ENCODE results near the gene XCL2. TPM values are rescaled to one million over a fixed set of nuclear protein-coding genes. Genes with fewer than 3 reads are reported as not detected.
A peak's percentile ranks its signal among the peaks of the same experiment; 100 is the strongest.

XCL2 gene
- total RNA-seq, 4 donors from 2014 or later, result not detected

DNA sequence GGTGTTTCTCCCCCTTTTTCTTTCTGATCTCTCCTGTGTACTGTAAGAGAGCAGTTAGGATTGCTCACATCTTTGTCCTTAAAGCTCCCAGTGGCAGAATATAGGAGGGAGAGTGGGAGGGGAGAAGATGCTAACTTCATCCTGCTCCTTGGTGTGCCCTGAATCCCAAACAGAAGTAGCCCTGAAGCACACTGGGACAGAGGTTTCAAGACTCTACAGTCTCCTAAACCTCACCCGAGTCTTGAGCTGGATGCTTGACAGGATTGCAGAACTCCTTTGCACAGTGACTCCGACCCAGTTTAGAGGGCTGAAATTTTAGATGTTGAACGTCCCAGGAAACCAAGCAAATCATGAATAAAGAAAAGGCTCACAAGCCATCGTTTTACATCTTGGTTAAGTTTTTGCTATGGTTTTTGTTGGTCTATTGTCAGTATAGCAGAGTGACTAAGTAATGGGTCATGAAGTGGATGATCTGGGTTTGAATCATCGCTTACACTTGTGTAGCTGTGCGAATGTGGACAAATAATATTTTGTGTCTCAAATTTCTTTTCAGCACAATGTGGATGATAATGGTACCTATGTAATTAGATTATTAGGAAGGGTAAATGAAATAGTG, 37.5 kb downstream of the XCL2 start:
- Histone ChIP-seq H3K4me3 (no peak overlapping the region), H3K4me1 (no peaks in the 10 kb centered on the region), H3K36me3 (no peaks in the 10 kb centered on the region), H3K9me3 (no peaks in the 10 kb centered on the region), H3K27me3 (no peaks in the 10 kb centered on the region), H3K27ac (no peak overlapping the region)
- TF ChIP-seq, protein P1, sequence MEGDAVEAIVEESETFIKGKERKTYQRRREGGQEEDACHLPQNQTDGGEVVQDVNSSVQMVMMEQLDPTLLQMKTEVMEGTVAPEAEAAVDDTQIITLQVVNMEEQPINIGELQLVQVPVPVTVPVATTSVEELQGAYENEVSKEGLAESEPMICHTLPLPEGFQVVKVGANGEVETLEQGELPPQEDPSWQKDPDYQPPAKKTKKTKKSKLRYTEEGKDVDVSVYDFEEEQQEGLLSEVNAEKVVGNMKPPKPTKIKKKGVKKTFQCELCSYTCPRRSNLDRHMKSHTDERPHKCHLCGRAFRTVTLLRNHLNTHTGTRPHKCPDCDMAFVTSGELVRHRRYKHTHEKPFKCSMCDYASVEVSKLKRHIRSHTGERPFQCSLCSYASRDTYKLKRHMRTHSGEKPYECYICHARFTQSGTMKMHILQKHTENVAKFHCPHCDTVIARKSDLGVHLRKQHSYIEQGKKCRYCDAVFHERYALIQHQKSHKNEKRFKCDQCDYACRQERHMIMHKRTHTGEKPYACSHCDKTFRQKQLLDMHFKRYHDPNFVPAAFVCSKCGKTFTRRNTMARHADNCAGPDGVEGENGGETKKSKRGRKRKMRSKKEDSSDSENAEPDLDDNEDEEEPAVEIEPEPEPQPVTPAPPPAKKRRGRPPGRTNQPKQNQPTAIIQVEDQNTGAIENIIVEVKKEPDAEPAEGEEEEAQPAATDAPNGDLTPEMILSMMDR (IDR thresholded peaks at IDR 0.05), result no peak
- TF ChIP-seq POLR2A (IDR thresholded peaks at IDR 0.05) (no peak), EP300 (IDR thresholded peaks at IDR 0.05) (no peak)
- DNase-seq (ENCODE audit: low spot score in 2 of 2), result no peak
- WGBS, 2 donors, result 72 to 73% methylated on average over 6 of the region's 6 CpGs

DNA sequence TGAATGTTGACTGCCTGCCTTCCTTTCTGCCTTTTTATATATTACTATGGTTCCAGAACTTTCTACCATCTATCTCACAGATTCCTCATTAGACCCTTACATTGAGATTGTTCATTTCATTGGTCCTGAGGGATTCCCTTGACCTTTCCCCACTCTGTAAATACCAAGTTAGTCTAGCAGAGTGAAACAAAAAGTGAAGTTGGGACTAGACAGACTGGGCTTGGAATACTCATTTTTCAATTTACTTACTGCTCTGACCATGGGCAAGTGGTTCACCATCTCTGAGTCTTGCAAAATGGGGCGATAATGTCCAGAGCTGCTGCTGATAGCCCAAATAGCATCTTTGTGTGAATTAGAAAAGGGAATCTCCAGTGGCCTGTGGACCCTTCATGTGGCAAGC, 38.8 kb downstream of the XCL2 start:
- Histone ChIP-seq H3K27me3 (no peaks in the 10 kb centered on the region), H3K36me3 (no peaks in the 10 kb centered on the region), H3K27ac (no peak overlapping the region), H3K9me3 (no peaks in the 10 kb centered on the region), H3K4me3 (no peak overlapping the region), H3K4me1 (no peaks in the 10 kb centered on the region)
- WGBS, 2 donors, result 100% methylated on average over 1 of the region's 1 CpG
- TF ChIP-seq EP300 (IDR thresholded peaks at IDR 0.05) (no peak), POLR2A (IDR thresholded peaks at IDR 0.05) (no peak)
- TF ChIP-seq, protein P1 (IDR thresholded peaks at IDR 0.05), result no peak
- DNase-seq (ENCODE audit: low spot score in 2 of 2), result no peak

DNA sequence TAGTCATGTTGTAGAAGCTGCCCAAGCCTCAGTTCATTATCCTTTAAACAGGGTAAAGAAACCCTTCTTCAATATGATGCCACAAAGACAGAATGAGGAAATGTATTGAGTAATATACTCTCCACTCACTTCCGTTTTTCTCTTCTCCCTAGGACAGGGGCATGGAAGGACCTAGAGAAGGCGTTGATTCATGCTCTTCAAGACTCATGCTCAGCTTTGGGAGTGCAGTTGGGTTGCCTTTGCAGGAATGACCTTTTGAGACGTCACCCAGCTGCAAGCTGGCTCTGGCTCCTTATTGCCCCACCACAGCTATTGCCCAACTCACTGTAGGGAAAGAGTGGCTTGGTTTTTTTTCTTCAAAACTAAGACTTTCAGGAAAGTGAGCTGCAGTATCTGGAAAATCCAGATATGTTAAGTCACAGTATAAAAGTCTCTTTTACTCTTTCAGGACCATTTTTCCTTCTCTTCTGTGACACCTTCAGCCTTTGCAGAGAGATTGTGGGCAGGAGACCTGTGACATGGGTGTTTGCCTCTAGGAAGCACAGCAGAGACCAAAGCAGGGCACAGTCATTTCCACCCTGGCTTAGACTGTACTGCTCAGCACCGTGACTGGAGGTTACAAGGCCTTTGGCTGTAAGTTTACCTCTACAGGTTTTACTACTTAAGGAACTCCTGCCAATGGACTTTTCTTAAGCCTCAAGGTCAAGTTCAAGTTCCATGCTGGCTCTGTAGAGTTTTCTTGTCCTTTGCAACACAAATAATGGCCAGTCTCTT, 39.5 kb downstream of the XCL2 start:
- WGBS, 2 donors, result 75 to 76% methylated on average over 4 of the region's 4 CpGs
- Histone ChIP-seq H3K4me1 (no peaks in the 10 kb centered on the region), H3K4me3 (no peak overlapping the region), H3K27ac (peak overlapping the region in 3 of 4 donors; percentile 15 to 43 (median 40)), H3K27me3 (no peaks in the 10 kb centered on the region), H3K9me3 (no peaks in the 10 kb centered on the region), H3K36me3 (no peaks in the 10 kb centered on the region)
- peak; percentile 13 to 77 for TF ChIP-seq EP300 (IDR thresholded peaks at IDR 0.05)
- TF ChIP-seq, protein P1 (IDR thresholded peaks at IDR 0.05), result no peak
- peak; percentile 28 to 77 for DNase-seq (ENCODE audit: low spot score in 2 of 2)

DNA sequence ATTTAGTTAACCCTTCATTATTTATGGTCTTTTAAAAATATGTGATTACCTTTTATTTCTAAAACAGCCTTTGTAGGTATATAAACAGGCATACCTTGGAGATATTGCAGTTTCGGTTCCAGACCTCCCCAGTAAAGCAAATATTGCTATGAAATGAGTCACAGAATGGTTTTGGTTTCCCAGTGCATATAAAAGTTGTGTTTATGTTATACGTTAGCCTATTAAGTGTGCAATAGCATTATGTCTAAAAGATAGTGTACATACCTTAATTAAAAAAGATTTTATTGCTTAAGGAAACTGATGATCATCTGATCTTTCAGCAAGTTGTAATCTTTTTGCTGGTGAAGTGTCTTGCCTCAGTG, 44.1 kb downstream of the XCL2 start:
- Histone ChIP-seq H3K4me3 (no peak overlapping the region), H3K9me3 (no peaks in the 10 kb centered on the region), H3K27ac (no peak overlapping the region), H3K4me1 (peaks cover 0 to 14% (median 2%) of the 10 kb centered on the region in 4 donors), H3K27me3 (no peaks in the 10 kb centered on the region), H3K36me3 (no peaks in the 10 kb centered on the region)
- 93 to 94% methylated on average over 2 of the region's 2 CpGs for WGBS, 2 donors
- DNase-seq (ENCODE audit: low spot score in 2 of 2), result no peak
- TF ChIP-seq EP300 (IDR thresholded peaks at IDR 0.05), result no peak
- TF ChIP-seq, protein P1 (IDR thresholded peaks at IDR 0.05), result no peak
- no peak for TF ChIP-seq POLR2A (IDR thresholded peaks at IDR 0.05)

DNA sequence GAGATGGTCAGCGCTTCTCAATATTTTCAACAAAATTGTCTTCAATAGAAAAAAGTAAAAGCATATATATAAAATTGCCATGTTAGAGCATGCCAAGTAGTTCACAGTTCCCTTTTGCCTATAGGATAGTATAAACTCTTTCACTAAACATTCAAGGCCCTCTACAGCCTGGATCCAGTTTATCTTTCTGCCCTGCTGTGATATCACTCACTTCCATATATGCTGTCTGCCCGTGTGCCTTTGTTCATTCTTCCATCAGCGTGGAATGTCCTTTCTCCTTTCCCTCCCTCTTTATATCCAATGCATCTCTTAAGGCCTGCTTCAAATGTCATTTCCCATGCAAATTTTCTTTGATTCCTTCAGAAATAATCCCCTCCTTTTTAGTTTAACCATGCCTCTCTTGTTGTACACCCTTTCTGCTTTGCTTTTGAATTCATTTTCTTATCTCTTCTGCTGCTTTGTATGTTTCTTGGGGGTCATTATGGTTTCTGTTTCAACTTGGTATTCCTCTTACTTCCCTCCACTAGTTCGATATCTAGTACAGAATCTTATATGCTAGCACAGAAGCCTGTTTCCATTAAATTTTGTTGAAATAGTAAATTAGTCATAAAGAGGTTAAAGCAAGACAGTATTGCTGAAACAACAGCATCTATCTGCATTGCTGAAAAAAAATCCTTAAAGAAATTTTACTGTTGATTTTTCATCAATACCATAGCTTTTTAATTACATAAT, 44.7 kb downstream of the XCL2 start:
- WGBS, 2 donors, result 75 to 80% methylated on average over 4 of the region's 4 CpGs
- DNase-seq (ENCODE audit: low spot score in 2 of 2), result no peak
- no peaks in the 10 kb centered on the region for H3K9me3 ChIP-seq
- no peak overlapping the region for H3K27ac ChIP-seq
- peaks cover 0 to 14% (median 2%) of the 10 kb centered on the region in 4 donors for H3K4me1 ChIP-seq
- TF ChIP-seq, protein P1 (IDR thresholded peaks at IDR 0.05), result no peak
- TF ChIP-seq POLR2A (IDR thresholded peaks at IDR 0.05), result no peak
- no peak for TF ChIP-seq EP300 (IDR thresholded peaks at IDR 0.05)
- H3K4me3 ChIP-seq, result no peak overlapping the region
- H3K36me3 ChIP-seq, result no peaks in the 10 kb centered on the region
- no peaks in the 10 kb centered on the region for H3K27me3 ChIP-seq
